ENCODE measurements around the gene ZNF493.

ZNF493 gene

DNA sequence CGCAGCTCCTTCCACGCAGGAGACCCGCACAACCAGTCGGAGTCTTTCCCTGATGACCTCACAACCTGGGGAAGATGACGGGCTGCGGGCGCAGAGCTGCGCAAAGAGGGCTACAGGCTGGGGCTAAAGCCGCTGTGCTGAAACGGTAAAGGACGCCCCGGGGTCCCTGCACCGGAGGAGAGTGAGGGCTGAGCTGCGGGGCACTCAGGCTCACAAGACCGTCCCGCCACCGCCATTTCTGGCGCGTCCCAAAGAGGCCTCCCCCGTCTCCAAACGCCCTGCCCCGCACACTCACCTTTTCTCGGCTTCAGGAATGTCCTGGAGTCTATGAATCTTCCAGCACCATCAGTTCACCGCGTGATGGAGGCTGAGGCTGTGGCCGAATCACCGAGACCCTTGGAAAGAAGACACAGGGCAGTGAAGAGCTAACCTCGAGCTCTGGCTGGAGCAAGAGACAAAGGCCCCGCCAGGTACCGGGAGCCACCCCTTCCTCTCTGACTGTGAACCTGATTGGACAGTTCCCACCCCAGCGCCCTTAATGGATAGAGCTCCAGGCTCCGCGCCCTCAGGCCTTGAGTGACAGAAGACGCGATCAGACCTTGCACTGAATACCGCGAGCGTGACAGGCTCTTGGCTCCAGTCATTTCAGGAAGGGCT is 66.6 kb downstream of the ZNF493 start:
- DNase-seq, result peak; percentile 10 to 18

GRCh38 chr19:21466627-21467026 is 69.7 kb downstream of the ZNF493 start:
- no peak for DNase-seq

DNA sequence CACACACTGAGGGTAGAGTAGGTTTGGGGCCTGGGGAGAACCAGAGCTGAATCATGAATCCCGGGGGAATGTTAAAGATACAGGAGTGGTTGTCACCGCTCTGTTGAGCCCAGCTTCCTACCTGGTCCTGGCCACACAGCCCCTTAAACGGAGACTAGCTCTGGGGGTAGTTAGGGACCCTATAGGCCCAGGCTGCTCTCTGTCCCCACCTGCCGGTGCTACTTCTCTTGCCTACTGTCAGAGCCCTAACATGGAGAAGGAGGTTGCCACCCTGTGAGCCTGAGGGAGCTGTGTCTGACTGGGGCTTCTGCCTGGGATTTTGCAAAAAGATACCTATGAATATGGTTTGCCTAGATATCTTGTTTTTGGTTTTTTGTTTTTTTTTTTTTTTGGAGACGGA is 71.9 kb downstream of the ZNF493 start:
- no peak for DNase-seq

- DNase-seq, result no peak
Observed at GRCh38 chr19:21472507-21472906, 75.6 kb downstream of the ZNF493 start.

- DNase-seq, result peak; percentile 71 to 72
Observed at GRCh38 chr19:21474671-21475181, 77.8 kb downstream of the ZNF493 start.

Measured in stimulated activated CD4-positive, alpha-beta T cell treated with anti-CD3 and anti-CD28 coated beads, Interleukin-4, amount 100 ng/mL, for 4 hours (primary cell).